ENCODE results near the gene MIA2.

DNA sequence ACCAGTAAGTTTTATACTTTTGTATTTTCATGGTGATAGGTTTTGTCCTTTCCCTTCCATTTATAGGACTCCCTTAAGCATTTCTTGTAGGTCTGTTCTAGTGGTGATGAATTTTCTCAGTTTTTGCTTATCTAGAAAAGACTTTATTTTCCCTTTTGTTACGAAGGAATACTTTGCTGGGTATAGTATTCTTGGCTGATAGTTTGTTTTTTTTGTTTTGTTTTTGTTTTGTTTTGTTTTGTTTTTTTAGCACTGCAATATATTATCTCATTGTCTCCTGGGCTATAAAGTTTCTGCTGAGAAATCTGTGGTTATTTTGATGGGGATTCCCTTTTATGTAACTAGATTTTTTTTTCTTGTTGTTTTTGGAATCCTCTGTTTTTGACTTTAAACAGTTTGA is 130.8 kb downstream of the MIA2 start:
- TF ChIP-seq, protein P1, sequence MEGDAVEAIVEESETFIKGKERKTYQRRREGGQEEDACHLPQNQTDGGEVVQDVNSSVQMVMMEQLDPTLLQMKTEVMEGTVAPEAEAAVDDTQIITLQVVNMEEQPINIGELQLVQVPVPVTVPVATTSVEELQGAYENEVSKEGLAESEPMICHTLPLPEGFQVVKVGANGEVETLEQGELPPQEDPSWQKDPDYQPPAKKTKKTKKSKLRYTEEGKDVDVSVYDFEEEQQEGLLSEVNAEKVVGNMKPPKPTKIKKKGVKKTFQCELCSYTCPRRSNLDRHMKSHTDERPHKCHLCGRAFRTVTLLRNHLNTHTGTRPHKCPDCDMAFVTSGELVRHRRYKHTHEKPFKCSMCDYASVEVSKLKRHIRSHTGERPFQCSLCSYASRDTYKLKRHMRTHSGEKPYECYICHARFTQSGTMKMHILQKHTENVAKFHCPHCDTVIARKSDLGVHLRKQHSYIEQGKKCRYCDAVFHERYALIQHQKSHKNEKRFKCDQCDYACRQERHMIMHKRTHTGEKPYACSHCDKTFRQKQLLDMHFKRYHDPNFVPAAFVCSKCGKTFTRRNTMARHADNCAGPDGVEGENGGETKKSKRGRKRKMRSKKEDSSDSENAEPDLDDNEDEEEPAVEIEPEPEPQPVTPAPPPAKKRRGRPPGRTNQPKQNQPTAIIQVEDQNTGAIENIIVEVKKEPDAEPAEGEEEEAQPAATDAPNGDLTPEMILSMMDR (IDR thresholded peaks at IDR 0.05) = no peak
- TF ChIP-seq EZH2 (IDR thresholded peaks at IDR 0.05; ENCODE audit: borderline replicate concordance, insufficient read depth, low read depth, low read length, poor library complexity, severe bottlenecking) = no peak
